Activated CD4-positive, alpha-beta T cell treated with anti-CD3 and anti-CD28 coated beads for 36 hours (primary cell): ENCODE data around the gene COBLL1. TPM values are rescaled to one million over a fixed set of nuclear protein-coding genes. Genes with fewer than 3 reads are reported as not detected.

ENCODE experiments used
- ATAC-seq: fragments of 200-7000 bp; cut with Tn5 transposase; one replicate; pipeline ENCODE4 v1.10.0; 2021; ENCODE audit warnings: mild to moderate bottlenecking, moderate library complexity
- CTCF ChIA-PET: fragments of 350-600 bp; sonication (Branson Sonifier 250); formaldehyde crosslinking; loops from one replicate; lab custom pipeline; 2021; ENCODE audit warnings: antibody characterized with exemption; lab: Charles Lee
- POLR2A ChIA-PET: fragments of 350-600 bp; sonication (Branson Sonifier 250); formaldehyde crosslinking; loops from one replicate; lab custom pipeline; 2021; ENCODE audit warnings: antibody characterized with exemption, inconsistent platforms; lab: Charles Lee
- DNase-seq: peaks from one replicate; pipeline ENCODE4 v3.0.0-alpha.2; 2020
- H3K27ac Mint-ChIP-seq: one replicate; pipeline ENCODE4 v1.8.0; 2021; ENCODE audit warnings: mixed read lengths
- H3K27me3 Mint-ChIP-seq: one replicate; pipeline ENCODE4 v1.8.0; 2021; ENCODE audit warnings: mixed read lengths
- H3K36me3 Mint-ChIP-seq: one replicate; pipeline ENCODE4 v1.8.0; 2021; ENCODE audit warnings: low read depth, mixed read lengths
- H3K4me1 Mint-ChIP-seq: one replicate; pipeline ENCODE4 v1.8.0; 2021; ENCODE audit warnings: mixed read lengths
- H3K4me3 Mint-ChIP-seq: one replicate; pipeline ENCODE4 v1.8.0; 2021; ENCODE audit warnings: mild to moderate bottlenecking, moderate library complexity, mixed read lengths
- H3K9me3 Mint-ChIP-seq: one replicate; pipeline ENCODE4 v1.8.0; 2021; ENCODE audit warnings: low read depth, mixed read lengths
- intact Hi-C, 2 experiments: fragments of 100-400 bp; cut with DNase I in 1 of 2; cut with micrococcal nuclease in 1 of 2; formaldehyde crosslinking; loops; one replicate each; pipeline versions ENCODE4 v1.14.2 to v1.15.1; 2022 to 2024; cut with DNase I, micrococcal nuclease
- total RNA-seq, 2 experiments: library from RNA; stranded (reverse); gene quantifications; one replicate each; pipeline ENCODE4 v1.2.3, GENCODE V29; 2021

Gene COBLL1
- total RNA-seq, 2 experiments from 2014 or later = not detected

DNA sequence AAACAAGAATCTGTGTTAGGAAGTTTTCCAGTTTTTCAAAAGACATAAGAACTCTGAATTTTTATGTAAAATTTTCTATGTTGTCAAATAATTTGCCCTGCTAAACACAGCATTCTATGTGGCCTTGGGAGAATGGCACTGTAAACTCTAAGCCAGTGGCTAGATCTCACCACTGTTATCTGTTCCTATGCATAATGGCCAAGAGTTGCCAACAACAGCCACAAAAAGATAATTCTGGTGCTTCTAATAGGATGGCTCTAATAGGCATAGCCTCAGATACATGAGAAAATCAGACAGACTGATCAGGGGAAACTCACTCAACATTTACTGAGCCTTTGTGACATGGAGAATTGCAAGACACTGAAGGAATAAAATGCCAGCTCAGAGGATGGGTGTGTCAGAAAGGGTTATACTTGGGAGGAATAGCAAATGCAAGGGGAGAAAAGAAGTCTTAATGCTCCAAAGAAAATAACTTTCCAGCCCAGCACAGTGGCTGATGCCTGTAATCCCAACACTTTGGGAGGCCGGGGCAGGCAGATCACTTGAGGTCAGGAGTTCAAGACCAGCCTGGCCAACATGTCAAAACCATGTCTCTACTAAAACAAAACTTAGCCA is 63.7 kb downstream of the COBLL1 start:
- Mint-ChIP-seq H3K4me1 (peaks cover 3% of the 10 kb centered on the region), H3K4me3 (no peak overlapping the region), H3K36me3 (no peaks in the 10 kb centered on the region), H3K27ac (no peak overlapping the region), H3K9me3 (no peaks in the 10 kb centered on the region), H3K27me3 (no peaks in the 10 kb centered on the region)
- intact Hi-C loops = no loop called here
- CTCF ChIA-PET = no interaction called here
- DNase-seq (no peak), ATAC-seq (no peak)
- POLR2A ChIA-PET = no interaction called here

DNA sequence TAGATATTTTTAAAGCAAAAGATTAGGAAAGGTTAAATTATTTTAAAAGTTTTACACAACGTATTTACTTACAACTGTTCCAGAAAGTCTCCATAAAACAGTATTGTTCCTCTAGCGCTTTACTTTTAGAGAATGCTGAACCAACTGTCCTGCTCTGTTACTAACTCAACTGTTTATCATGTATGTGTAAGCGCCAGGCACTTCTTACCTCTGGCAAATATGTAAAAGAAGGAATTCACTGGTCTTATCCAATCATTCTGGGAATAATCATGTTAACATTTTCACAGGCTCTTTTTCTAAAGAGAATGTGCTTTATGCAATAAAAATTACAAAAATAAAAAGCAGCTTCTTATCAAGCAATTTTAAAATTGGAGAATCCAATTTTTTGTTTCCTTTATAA is 68.0 kb downstream of the COBLL1 start:
- DNase-seq = no peak
- H3K36me3 Mint-ChIP-seq = no peaks in the 10 kb centered on the region
- intact Hi-C loops = no loop called here
- no peaks in the 10 kb centered on the region for H3K27me3 Mint-ChIP-seq
- ChIA-PET CTCF (interaction anchor here (0.9 to 1.2 kb wide), 2 partner anchors 115 to 241 kb away, joined by 3 read pairs; no protein-coding TSS in a partner anchor), POLR2A (no interaction called here)
- no peak overlapping the region for H3K27ac Mint-ChIP-seq
- H3K4me3 Mint-ChIP-seq = no peak overlapping the region
- peaks cover 2% of the 10 kb centered on the region for H3K4me1 Mint-ChIP-seq
- no peaks in the 10 kb centered on the region for H3K9me3 Mint-ChIP-seq
- no peak for ATAC-seq

DNA sequence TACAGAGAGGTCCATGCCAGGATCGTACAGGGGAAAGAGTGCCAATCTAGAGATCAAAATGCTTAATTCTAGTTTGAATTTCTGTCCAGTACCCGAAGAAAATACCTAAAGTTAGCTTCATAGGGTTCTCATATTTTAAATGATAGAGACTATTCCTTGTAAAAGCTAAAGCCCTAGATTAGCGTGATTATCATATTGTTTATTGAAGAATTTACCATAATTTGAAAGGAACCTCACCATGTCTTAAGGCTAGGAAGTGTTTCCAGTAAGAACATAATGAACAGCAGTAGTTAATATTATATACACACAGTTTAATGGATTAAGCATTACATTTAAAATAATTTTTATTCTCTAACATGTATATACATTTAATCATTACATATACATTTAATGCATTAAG is 68.5 kb downstream of the COBLL1 start:
- H3K36me3 Mint-ChIP-seq = no peaks in the 10 kb centered on the region
- DNase-seq (no peak), ATAC-seq (no peak)
- CTCF ChIA-PET = interaction anchor here (1.2 kb wide), 1 partner anchor 241 kb away, joined by 3 read pairs; no protein-coding TSS in a partner anchor
- H3K4me1 Mint-ChIP-seq = no peaks in the 10 kb centered on the region
- no peaks in the 10 kb centered on the region for H3K9me3 Mint-ChIP-seq
- H3K4me3 Mint-ChIP-seq = no peak overlapping the region
- POLR2A ChIA-PET = no interaction called here
- H3K27me3 Mint-ChIP-seq = no peaks in the 10 kb centered on the region
- intact Hi-C loops = no loop called here
- H3K27ac Mint-ChIP-seq = no peak overlapping the region

DNA sequence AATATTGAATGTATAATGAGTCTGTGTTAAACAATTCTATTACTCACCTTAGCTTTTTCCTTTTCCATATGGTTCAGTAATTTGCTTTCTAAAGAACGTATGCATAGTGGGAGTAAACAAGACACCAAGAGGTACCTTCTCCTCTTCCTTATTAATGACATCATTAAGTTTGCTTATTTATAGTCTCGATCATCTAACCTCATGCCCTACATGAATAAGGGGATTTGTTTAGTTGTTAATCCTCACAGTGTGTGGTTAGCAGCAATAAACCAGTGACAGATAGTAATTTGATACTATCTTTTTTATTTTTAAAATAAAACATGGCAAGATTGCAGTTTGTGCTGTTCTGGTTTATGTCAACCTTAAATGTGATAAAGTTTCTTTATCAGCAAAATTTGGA is 69.7 kb downstream of the COBLL1 start:
- H3K27ac Mint-ChIP-seq = no peak overlapping the region
- ATAC-seq (no peak), DNase-seq (no peak)
- POLR2A ChIA-PET = no interaction called here
- intact Hi-C loops = no loop called here
- H3K36me3 Mint-ChIP-seq = no peaks in the 10 kb centered on the region
- H3K9me3 Mint-ChIP-seq = no peaks in the 10 kb centered on the region
- CTCF ChIA-PET = no interaction called here
- H3K4me3 Mint-ChIP-seq = no peak overlapping the region
- H3K27me3 Mint-ChIP-seq = no peaks in the 10 kb centered on the region
- no peaks in the 10 kb centered on the region for H3K4me1 Mint-ChIP-seq

DNA sequence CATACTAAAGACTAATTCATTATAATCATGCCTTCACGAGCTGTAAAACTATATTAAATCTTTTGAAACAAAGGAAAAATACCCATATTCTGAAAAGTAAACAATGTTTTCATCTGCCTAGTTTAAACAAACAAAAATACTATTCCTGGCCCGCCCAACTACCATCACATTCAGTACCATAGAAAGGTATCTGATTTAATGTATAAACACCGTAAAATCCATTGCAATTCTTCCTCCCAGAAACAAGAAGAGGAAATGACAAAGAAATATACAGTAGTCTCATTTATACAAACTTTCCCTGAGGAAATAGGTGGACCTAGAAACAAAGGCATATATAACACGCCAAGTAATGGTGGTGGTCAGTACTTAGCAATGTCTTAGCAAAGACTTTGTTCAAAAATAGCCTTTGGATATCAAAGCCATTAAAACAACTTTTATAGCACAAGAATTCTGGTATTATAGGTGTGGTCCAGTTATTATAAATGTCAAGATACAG is 71.2 kb downstream of the COBLL1 start:
- intact Hi-C loops = no loop called here
- H3K9me3 Mint-ChIP-seq = no peaks in the 10 kb centered on the region
- DNase-seq (no peak), ATAC-seq (no peak)
- H3K4me3 Mint-ChIP-seq = no peak overlapping the region
- no peaks in the 10 kb centered on the region for H3K27me3 Mint-ChIP-seq
- no peaks in the 10 kb centered on the region for H3K36me3 Mint-ChIP-seq
- H3K4me1 Mint-ChIP-seq = no peaks in the 10 kb centered on the region
- no peak overlapping the region for H3K27ac Mint-ChIP-seq
- ChIA-PET POLR2A (no interaction called here), CTCF (no interaction called here)

DNA sequence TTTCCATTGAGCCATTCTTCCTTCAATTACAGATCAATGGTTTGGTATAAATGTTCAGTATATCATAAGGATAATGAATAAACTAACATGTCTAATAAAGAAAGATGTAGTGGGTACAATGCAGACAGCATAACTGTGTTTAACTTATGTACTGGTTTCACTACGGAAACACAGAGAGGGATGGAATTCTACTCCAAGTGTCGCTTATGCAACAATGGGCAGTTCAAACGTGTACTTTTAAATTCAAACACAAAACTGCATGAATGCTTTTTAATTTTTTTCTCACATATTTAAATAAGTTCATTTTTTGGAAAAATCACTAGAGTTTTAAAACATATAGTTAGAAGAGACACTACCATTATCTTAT is 74.7 kb downstream of the COBLL1 start:
- Mint-ChIP-seq H3K27ac (no peak overlapping the region), H3K36me3 (no peaks in the 10 kb centered on the region), H3K9me3 (no peaks in the 10 kb centered on the region), H3K27me3 (no peaks in the 10 kb centered on the region), H3K4me3 (no peak overlapping the region), H3K4me1 (peaks cover 3% of the 10 kb centered on the region)
- POLR2A ChIA-PET = no interaction called here
- DNase-seq (no peak), ATAC-seq (no peak)
- CTCF ChIA-PET = no interaction called here
- intact Hi-C loops = no loop called here

DNA sequence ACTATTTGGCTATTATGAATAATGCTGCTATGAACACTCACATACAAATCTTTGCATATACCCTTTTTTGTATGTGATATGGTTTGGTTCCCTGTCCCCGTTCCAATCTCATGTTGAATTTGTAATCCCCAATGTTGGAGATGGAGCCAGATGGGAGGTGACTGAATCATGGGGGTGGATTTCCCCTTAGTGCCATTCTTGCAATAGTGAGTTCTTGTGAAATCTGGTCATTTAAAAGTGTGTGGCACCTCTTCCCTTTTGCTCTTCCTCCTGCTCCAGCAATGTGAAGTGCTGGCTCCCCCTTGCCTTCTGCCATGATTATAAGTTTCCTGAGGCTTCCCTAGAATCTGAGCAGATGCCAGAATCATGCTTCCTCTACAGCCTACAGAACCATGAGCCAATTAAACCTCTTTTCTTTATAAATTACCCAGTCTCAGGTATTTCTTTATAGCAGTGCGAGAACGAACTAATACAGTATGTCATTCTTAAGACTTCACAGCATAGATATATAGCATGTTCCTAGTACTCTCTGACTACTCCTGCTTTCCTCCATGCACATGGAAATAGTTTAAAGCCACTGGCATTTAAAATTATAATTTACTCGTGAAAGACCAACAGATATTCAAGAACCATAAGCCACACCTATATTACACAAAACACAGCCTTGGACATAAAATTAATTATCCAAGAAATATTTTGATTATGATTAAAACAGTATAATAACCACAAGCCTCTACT is 75.2 kb downstream of the COBLL1 start:
- CTCF ChIA-PET = no interaction called here
- Mint-ChIP-seq H3K4me1 (peaks cover 7% of the 10 kb centered on the region), H3K27me3 (no peaks in the 10 kb centered on the region), H3K27ac (no peak overlapping the region), H3K36me3 (no peaks in the 10 kb centered on the region), H3K4me3 (no peak overlapping the region), H3K9me3 (no peaks in the 10 kb centered on the region)
- no peak for DNase-seq
- POLR2A ChIA-PET = no interaction called here
- no peak for ATAC-seq
- intact Hi-C loops = no loop called here

DNA sequence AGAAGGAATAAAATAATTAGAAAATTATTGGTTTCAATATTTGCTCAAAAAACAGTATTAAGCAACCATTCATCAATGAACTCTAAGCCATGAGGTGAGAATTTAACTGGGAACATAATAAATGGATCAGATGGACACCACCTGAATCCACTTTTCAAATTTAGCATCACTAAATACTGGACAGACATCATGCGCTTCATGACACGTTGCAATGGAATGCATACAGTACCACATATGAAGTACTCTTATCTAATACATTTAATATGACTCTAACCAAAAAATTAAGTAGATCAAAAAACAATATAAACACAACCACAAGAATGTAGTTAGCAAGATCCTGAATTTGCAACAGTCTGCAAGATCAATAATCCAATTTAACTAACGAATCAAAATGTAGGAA is 76.6 kb downstream of the COBLL1 start:
- H3K27me3 Mint-ChIP-seq = no peaks in the 10 kb centered on the region
- no peak overlapping the region for H3K4me3 Mint-ChIP-seq
- H3K36me3 Mint-ChIP-seq = no peaks in the 10 kb centered on the region
- ChIA-PET POLR2A (no interaction called here), CTCF (no interaction called here)
- intact Hi-C loops = no loop called here
- H3K9me3 Mint-ChIP-seq = no peaks in the 10 kb centered on the region
- no peak overlapping the region for H3K27ac Mint-ChIP-seq
- DNase-seq = no peak
- ATAC-seq = no peak
- H3K4me1 Mint-ChIP-seq = peaks cover 13% of the 10 kb centered on the region

DNA sequence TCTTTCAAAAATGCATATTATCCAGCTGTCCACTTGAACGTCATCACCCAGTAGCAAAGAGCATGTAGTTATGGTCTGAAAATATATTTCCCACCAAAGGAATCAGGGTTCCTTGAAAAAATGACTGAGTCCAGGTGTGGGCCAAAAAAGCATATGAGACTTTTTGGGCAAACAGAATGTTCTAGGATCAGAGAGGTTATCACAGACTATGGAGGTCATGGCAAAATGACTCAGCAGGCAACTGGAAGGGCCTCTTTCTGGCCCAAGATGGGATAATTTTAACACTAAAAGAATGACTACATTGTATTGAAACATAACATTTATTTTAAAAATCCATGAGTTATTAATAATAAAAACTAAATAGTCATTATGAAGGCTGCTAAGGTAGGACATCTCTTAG is 77.1 kb downstream of the COBLL1 start:
- no peaks in the 10 kb centered on the region for H3K27me3 Mint-ChIP-seq
- ChIA-PET POLR2A (no interaction called here), CTCF (no interaction called here)
- no peaks in the 10 kb centered on the region for H3K36me3 Mint-ChIP-seq
- H3K27ac Mint-ChIP-seq = no peak overlapping the region
- no peaks in the 10 kb centered on the region for H3K9me3 Mint-ChIP-seq
- peaks cover 13% of the 10 kb centered on the region for H3K4me1 Mint-ChIP-seq
- intact Hi-C loops = no loop called here
- no peak overlapping the region for H3K4me3 Mint-ChIP-seq
- no peak for ATAC-seq
- no peak for DNase-seq

DNA sequence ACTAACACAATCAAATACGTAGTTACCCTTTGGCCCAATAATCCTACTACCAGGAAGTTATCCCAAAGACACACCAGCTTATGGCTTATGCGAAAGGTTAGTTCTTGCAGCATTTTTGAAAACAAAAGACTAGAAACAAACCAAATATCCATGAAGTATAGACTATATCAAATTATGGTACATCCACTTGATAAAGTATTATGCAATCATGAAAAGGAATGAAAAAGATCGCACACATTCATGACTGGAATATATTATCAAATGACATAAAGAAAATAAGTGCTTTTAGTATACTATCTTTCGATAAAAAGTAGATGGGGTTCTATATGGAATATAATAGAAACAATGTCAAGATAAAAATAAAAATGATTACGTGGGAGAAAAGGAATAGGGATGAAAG is 78.2 kb downstream of the COBLL1 start:
- Mint-ChIP-seq H3K4me3 (no peak overlapping the region), H3K9me3 (no peaks in the 10 kb centered on the region), H3K36me3 (no peaks in the 10 kb centered on the region), H3K27ac (no peak overlapping the region), H3K4me1 (peaks cover 13% of the 10 kb centered on the region), H3K27me3 (no peaks in the 10 kb centered on the region)
- intact Hi-C loops = no loop called here
- POLR2A ChIA-PET = no interaction called here
- DNase-seq (no peak), ATAC-seq (no peak)
- CTCF ChIA-PET = no interaction called here

DNA sequence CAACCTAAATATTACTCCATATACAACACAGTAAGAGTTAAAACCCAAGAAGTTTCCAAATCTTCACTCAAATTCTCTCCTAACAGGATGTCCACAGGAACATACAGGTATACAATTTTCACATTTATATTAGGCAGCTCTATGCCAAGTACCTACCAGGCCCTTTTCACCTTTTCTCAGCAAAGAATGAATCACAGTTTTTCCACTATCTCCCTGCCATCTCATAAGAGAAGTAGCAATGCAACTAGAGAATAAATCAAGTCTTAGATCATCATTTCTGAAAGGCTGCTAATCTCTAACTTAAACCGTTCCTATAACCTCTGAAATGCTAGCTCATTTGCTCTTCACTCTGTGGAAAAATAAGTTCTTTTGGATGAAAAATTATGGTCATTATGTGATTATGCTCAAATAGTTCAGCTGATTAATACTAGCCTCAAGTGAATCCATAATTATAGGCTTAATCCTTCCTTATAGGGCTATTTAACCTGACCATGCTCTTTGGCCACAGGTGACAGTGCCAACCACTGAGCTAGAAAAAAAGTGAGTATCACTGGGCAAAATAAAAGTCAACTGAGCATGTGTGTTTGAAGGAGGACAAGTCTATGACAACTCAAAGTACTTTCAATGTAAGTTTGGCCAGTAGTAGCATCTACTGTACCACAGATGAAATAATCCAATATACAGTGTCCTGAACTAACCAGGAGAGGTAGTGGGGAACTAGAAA is 79.7 kb downstream of the COBLL1 start:
- H3K4me3 Mint-ChIP-seq = no peak overlapping the region
- DNase-seq (no peak), ATAC-seq (peak; percentile 84)
- H3K4me1 Mint-ChIP-seq = peaks cover 13% of the 10 kb centered on the region
- intact Hi-C loops = loop anchor here in 1 of 2 experiments (1.0 kb wide), 1 partner anchor 148 kb away; no protein-coding TSS in a partner anchor
- POLR2A ChIA-PET = no interaction called here
- no peaks in the 10 kb centered on the region for H3K36me3 Mint-ChIP-seq
- H3K27me3 Mint-ChIP-seq = no peaks in the 10 kb centered on the region
- no peaks in the 10 kb centered on the region for H3K9me3 Mint-ChIP-seq
- CTCF ChIA-PET = interaction anchor here (0.6 to 0.9 kb wide), 2 partner anchors 81 to 163 kb away, joined by 3 read pairs; no protein-coding TSS in a partner anchor
- no peak overlapping the region for H3K27ac Mint-ChIP-seq
